K562 (cell line): ENCODE results near the gene XIRP1. TPM values are rescaled to one million over a fixed set of nuclear protein-coding genes. Genes with fewer than 3 reads are reported as not detected.
A peak's percentile ranks its signal among the peaks of the same experiment; 100 is the strongest.

Source experiments
- BHLHE40 ChIP-seq: IDR thresholded peaks from 2 replicates; pipeline ENCODE4 v1.6.1; 2011; ENCODE audit warnings: low read length, improper control_type of control experiment
- CHCHD3 ChIP-seq: fragments of 250-450 bp; sonication (Bioruptor Pico); IDR thresholded peaks from 2 replicates; pipeline ENCODE4 v2.1.2; 2022; ENCODE audit warnings: mild to moderate bottlenecking
- CHD1 ChIP-seq: fragments of 200-600 bp; sonication (generic); IDR thresholded peaks from one replicate; pipeline ENCODE4 v1.6.1; 2012; ENCODE audit warnings: mild to moderate bottlenecking, moderate library complexity, low read length, inconsistent platforms
- DEAF1 ChIP-seq: fragments of 450-650 bp; formaldehyde crosslinking; IDR thresholded peaks from 2 replicates; pipeline ENCODE4 v1.4.0; 2020; ENCODE audit warnings: mild to moderate bottlenecking, moderate library complexity
- EP400 ChIP-seq: fragments of 450-650 bp; IDR thresholded peaks from 2 replicates; pipeline ENCODE4 v1.6.1; 2017; ENCODE audit warnings: antibody characterized with exemption, mild to moderate bottlenecking, moderate library complexity
- FOXJ2 ChIP-seq: fragments of 200-800 bp; sonication (Bioruptor generic); IDR thresholded peaks from 2 replicates; pipeline ENCODE4 v1.6.1; 2016; ENCODE audit warnings: missing genetic modification characterization, missing compliant biosample characterization
- GMEB1 ChIP-seq: fragments of 250-450 bp; sonication (Bioruptor Pico); IDR thresholded peaks from 2 replicates; pipeline ENCODE4 v1.4.0; 2020; ENCODE audit warnings: mild to moderate bottlenecking
- HMGN3 ChIP-seq: IDR thresholded peaks from 2 replicates; pipeline ENCODE4 v1.6.1; 2011; ENCODE audit warnings: borderline replicate concordance, low read depth, mild to moderate bottlenecking, mixed read lengths, low read length; ENCODE audit not compliant: insufficient read length; ENCODE audit errors: extremely low read depth
- KAT2B ChIP-seq: IDR thresholded peaks from one replicate; pipeline ENCODE4 v1.6.1; 2012; ENCODE audit warnings: low read depth, mild to moderate bottlenecking, control low read depth, inconsistent platforms, low read length, moderate library complexity
- KDM5B ChIP-seq: fragments of 200-600 bp; sonication (generic); IDR thresholded peaks from 2 replicates; pipeline ENCODE4 v1.6.1; 2012; ENCODE audit warnings: low read depth, mild to moderate bottlenecking, moderate library complexity, low read length, control low read depth, inconsistent platforms; ENCODE audit not compliant: insufficient replicate concordance
- KLF1 ChIP-seq: fragments of 450-650 bp; IDR thresholded peaks from 2 replicates; pipeline ENCODE4 v1.6.1; 2016; ENCODE audit warnings: missing genetic modification characterization, missing compliant biosample characterization
- L3MBTL2 ChIP-seq: fragments of 450-650 bp; IDR thresholded peaks from 2 replicates; pipeline ENCODE4 v1.6.1; 2016; ENCODE audit warnings: mild to moderate bottlenecking, moderate library complexity
- XRCC3 ChIP-seq: fragments of 450-650 bp; IDR thresholded peaks from 2 replicates; pipeline ENCODE4 v1.6.1; 2017; ENCODE audit warnings: mild to moderate bottlenecking, moderate library complexity
- ZNF449 ChIP-seq: fragments of 250-450 bp; sonication (Bioruptor Pico); IDR thresholded peaks from 2 replicates; pipeline ENCODE4 v1.8.0; 2022; ENCODE audit warnings: moderate library complexity, mild to moderate bottlenecking, inconsistent platforms
- polyA plus RNA-seq, 8 experiments: library from polyadenylated mRNA; depleted of rRNA in 4 of 8; stranded (reverse) in 5 of 8; unstranded in 3 of 8; fragments of >200 nt; fragmentation: Nextera tagmentation in 2 of 8; fragmentation: Illumina TruSeq in 1 of 8; extraction: Ambion mirVana in 2 of 8; extraction: Trizol in 1 of 8; gene quantifications; 2 replicates each; pipeline versions ENCODE4 v1.2.1 to v1.2.3, GENCODE V29; 2011 to 2014; ENCODE audit warnings: inconsistent platforms in 1 of 8, missing spikeins in 1 of 8
- total RNA-seq, 7 experiments: library from RNA; depleted of rRNA in 6 of 7; stranded (reverse); fragments of >200 nt in 6 of 7; fragmentation: Illumina TruSeq in 2 of 7; extraction: Trizol in 2 of 7; gene quantifications; 2 replicates each; pipeline versions ENCODE4 v1.2.1 to v1.2.3, GENCODE V29; 2011 to 2021; ENCODE audit warnings: low replicate concordance in 1 of 7
- TF ChIP-seq, protein P1 (sequence below): sonication (generic); formaldehyde crosslinking; IDR thresholded peaks from 2 replicates; pipeline ENCODE4 v1.8.0; 2022; ENCODE audit warnings: mild to moderate bottlenecking, missing genetic modification reagents, borderline replicate concordance
- TF ChIP-seq, protein P2 (sequence below), 2 experiments: IDR thresholded peaks; 2 replicates each; pipeline ENCODE4 v1.6.1; 2011; ENCODE audit warnings: borderline replicate concordance in 1 of 2, control low read depth in 1 of 2, low read depth in 1 of 2, low read length in 1 of 2, mild to moderate bottlenecking in 1 of 2, mixed read lengths in 1 of 2, moderate library complexity in 1 of 2; ENCODE audit not compliant: insufficient read depth in 1 of 2, insufficient read length in 1 of 2, poor library complexity in 1 of 2, severe bottlenecking in 1 of 2; ENCODE audit errors: extremely low read depth in 1 of 2

XIRP1 gene
- total and polyA plus RNA-seq, 9 of the 15 experiments (the other 6 are each of a cell fraction or from before 2014, with no cell fraction given), result 0.03 to 0.27 (median 0.08) TPM; not detected in 3

DNA sequence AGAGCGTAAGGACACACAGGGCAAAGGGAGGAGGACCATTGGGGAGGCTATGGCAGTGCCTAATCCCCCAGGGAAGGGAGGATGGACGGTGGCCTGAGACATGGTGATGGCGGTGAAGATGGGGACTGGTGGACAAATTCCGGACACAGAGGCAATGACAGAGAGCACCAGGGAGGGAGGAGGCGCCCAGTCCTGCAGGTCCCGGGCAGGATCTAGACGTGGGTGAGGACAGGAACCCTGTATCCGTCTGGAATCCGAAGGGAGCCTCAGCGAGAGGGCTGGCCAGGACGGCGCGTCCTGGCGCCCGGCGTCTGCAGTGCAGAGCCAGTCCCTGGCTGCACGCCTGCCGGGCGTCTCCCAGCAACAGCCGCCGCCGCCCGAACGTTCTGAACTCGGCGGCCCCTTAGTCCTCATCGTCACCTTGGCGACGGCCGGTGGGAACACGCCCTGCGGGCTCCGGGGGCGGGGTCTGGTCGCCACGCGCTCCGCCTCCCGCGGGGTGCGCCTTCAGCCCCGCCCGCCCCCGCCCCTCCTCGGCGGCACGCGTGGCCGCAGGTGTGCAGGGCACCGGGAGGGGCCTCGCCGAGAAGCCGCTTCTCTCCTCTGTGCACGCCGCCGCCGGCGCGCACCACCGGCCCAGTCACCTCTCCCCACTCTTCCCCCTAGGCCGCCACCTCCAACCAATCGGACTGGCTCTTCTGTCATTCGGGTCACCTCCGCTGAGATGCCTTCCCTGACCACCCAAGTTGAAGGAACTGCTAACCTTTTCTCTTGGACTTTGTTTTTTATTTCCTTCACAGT, 11.6 kb downstream of the XIRP1 start (continued):
- TF ChIP-seq DEAF1 (CRISPR knock-in tag) (no peak), XRCC3 (no peak), FOXJ2 (tag) (peak; percentile 88; the same call in 1 of the 2 replicates), EP400 (no peak), ZNF449 (CRISPR knock-in tag) (no peak), CHD1 (peak; percentile 39), KLF1 (tag) (peak; percentile 90), L3MBTL2 (peak; percentile 71), KAT2B (no peak), CHCHD3 (CRISPR knock-in tag) (no peak), GMEB1 (CRISPR knock-in tag) (no peak), HMGN3 (peak; percentile 91), KDM5B (peak; percentile 53), BHLHE40 (peak; percentile 72)
- TF ChIP-seq, protein P1, sequence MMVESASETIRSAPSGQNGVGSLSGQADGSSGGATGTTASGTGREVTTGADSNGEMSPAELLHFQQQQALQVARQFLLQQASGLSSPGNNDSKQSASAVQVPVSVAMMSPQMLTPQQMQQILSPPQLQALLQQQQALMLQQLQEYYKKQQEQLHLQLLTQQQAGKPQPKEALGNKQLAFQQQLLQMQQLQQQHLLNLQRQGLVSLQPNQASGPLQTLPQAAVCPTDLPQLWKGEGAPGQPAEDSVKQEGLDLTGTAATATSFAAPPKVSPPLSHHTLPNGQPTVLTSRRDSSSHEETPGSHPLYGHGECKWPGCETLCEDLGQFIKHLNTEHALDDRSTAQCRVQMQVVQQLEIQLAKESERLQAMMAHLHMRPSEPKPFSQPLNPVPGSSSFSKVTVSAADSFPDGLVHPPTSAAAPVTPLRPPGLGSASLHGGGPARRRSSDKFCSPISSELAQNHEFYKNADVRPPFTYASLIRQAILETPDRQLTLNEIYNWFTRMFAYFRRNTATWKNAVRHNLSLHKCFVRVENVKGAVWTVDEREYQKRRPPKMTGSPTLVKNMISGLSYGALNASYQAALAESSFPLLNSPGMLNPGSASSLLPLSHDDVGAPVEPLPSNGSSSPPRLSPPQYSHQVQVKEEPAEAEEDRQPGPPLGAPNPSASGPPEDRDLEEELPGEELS (CRISPR knock-in tag), result no peak
- TF ChIP-seq, protein P2, sequence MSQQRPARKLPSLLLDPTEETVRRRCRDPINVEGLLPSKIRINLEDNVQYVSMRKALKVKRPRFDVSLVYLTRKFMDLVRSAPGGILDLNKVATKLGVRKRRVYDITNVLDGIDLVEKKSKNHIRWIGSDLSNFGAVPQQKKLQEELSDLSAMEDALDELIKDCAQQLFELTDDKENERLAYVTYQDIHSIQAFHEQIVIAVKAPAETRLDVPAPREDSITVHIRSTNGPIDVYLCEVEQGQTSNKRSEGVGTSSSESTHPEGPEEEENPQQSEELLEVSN (IDR thresholded peaks at IDR 0.05; ENCODE audit: borderline replicate concordance in 1 of 2, extremely low read depth in 1 of 2, insufficient read depth in 1 of 2, insufficient read length in 1 of 2, low read depth in 1 of 2, low read length in 1 of 2, poor library complexity in 1 of 2, severe bottlenecking in 1 of 2), result peak in 1 of 2 experiments; percentile 80
